OCI-LY7 (cell line): Measurements from ENCODE around the gene ZNF705A.

Experiments used
- CTCF ChIP-seq: fragments of 200-600 bp; sonication (generic); conservative IDR thresholded peaks from 2 replicates; pipeline ENCODE4 v1.5.1; 2014; ENCODE audit warnings: mild to moderate bottlenecking, antibody characterized with exemption, low read length, moderate library complexity, mixed read lengths
- EZH2phosphoT487 ChIP-seq: fragments of 200-600 bp; sonication (generic); IDR thresholded peaks from 2 replicates; pipeline ENCODE4 v1.6.1; 2018; ENCODE audit warnings: low read depth, borderline replicate concordance, mild to moderate bottlenecking, mixed run types, antibody characterized with exemption, low read length, moderate library complexity, mixed read lengths

GRCh38 chr12:8146442-8146771, 10.4 kb upstream of the ZNF705A start:
- TF ChIP-seq CTCF (no peak), EZH2phosphoT487 (no peak)
